SK-N-SH treated with all-trans-retinoic acid at 6 μM for 48 hours (cell line): ENCODE measurements around the gene ATRX.

Source experiments
- RARB ChIP-seq: fragments of 250-450 bp; sonication (Bioruptor Pico); IDR thresholded peaks from 2 replicates; pipeline ENCODE4 v1.8.0; 2021; ENCODE audit warnings: mild to moderate bottlenecking, moderate library complexity
- TOX ChIP-seq: fragments of 250-450 bp; sonication (Bioruptor Pico); IDR thresholded peaks from 2 replicates; pipeline ENCODE4 v1.8.0; 2021; ENCODE audit warnings: mild to moderate bottlenecking, moderate library complexity, borderline replicate concordance
- ZFP30 ChIP-seq: fragments of 450-650 bp; formaldehyde crosslinking; IDR thresholded peaks from 2 replicates; pipeline ENCODE4 v1.5.0; 2022; ENCODE audit warnings: mild to moderate bottlenecking, moderate library complexity
- TF ChIP-seq, protein P1 (sequence below): fragments of 250-450 bp; sonication (Bioruptor Pico); IDR thresholded peaks from 2 replicates; pipeline ENCODE4 v1.5.1; 2020; ENCODE audit warnings: low read depth, mild to moderate bottlenecking, moderate library complexity
- TF ChIP-seq, protein P2 (sequence below): fragments of 250-450 bp; sonication (Bioruptor Pico); IDR thresholded peaks from 2 replicates; pipeline ENCODE4 v1.5.0; 2020; ENCODE audit warnings: mild to moderate bottlenecking, moderate library complexity
- TF ChIP-seq, protein P3 (sequence below): fragments of 250-450 bp; sonication (Bioruptor Pico); IDR thresholded peaks from 2 replicates; pipeline ENCODE4 v1.8.0; 2020; ENCODE audit warnings: mild to moderate bottlenecking, moderate library complexity, borderline replicate concordance

DNA sequence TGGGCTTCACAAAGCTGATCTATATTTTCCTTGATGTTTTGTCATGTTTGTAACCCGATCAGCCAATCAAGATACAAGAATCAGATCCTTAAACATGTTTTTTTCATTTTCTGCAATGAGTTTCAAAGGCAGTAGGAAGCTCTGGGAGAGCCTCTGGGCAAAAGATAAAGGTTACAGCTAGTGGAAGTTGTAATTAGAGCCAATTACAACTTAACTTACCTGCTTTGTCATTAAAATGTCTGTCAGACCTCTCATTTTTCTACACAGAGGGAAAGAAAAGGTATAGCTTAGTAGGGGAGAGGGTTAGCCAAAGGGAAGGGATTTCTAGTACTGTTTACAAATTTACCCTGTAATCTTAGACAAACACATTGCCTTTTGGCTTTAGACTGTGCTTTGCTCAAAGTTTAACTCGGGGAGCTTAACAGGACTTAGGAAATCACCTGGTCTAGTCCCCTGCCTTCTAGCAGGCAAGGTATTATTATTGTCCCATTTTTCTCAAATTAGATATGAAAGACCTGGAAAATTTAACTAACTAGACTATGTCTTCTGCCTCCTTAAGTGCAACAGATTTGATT lies 283.0 kb downstream of the ATRX start:
- TF ChIP-seq, protein P1, sequence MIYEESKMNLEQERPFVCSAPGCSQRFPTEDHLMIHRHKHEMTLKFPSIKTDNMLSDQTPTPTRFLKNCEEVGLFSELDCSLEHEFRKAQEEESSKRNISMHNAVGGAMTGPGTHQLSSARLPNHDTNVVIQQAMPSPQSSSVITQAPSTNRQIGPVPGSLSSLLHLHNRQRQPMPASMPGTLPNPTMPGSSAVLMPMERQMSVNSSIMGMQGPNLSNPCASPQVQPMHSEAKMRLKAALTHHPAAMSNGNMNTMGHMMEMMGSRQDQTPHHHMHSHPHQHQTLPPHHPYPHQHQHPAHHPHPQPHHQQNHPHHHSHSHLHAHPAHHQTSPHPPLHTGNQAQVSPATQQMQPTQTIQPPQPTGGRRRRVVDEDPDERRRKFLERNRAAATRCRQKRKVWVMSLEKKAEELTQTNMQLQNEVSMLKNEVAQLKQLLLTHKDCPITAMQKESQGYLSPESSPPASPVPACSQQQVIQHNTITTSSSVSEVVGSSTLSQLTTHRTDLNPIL (CRISPR knock-in tag): no peak
- TF ChIP-seq RARB (CRISPR knock-in tag) (no peak), ZFP30 (CRISPR knock-in tag) (no peak), TOX (CRISPR knock-in tag) (no peak)
- TF ChIP-seq, protein P2, sequence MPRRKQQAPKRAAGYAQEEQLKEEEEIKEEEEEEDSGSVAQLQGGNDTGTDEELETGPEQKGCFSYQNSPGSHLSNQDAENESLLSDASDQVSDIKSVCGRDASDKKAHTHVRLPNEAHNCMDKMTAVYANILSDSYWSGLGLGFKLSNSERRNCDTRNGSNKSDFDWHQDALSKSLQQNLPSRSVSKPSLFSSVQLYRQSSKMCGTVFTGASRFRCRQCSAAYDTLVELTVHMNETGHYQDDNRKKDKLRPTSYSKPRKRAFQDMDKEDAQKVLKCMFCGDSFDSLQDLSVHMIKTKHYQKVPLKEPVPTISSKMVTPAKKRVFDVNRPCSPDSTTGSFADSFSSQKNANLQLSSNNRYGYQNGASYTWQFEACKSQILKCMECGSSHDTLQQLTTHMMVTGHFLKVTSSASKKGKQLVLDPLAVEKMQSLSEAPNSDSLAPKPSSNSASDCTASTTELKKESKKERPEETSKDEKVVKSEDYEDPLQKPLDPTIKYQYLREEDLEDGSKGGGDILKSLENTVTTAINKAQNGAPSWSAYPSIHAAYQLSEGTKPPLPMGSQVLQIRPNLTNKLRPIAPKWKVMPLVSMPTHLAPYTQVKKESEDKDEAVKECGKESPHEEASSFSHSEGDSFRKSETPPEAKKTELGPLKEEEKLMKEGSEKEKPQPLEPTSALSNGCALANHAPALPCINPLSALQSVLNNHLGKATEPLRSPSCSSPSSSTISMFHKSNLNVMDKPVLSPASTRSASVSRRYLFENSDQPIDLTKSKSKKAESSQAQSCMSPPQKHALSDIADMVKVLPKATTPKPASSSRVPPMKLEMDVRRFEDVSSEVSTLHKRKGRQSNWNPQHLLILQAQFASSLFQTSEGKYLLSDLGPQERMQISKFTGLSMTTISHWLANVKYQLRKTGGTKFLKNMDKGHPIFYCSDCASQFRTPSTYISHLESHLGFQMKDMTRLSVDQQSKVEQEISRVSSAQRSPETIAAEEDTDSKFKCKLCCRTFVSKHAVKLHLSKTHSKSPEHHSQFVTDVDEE (CRISPR knock-in tag): no peak
- TF ChIP-seq, protein P3, sequence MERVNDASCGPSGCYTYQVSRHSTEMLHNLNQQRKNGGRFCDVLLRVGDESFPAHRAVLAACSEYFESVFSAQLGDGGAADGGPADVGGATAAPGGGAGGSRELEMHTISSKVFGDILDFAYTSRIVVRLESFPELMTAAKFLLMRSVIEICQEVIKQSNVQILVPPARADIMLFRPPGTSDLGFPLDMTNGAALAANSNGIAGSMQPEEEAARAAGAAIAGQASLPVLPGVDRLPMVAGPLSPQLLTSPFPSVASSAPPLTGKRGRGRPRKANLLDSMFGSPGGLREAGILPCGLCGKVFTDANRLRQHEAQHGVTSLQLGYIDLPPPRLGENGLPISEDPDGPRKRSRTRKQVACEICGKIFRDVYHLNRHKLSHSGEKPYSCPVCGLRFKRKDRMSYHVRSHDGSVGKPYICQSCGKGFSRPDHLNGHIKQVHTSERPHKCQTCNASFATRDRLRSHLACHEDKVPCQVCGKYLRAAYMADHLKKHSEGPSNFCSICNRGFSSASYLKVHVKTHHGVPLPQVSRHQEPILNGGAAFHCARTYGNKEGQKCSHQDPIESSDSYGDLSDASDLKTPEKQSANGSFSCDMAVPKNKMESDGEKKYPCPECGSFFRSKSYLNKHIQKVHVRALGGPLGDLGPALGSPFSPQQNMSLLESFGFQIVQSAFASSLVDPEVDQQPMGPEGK (CRISPR knock-in tag): no peak
